Upper lobe of right lung (tissue), 1 donor: ENCODE data around the gene STX18. TPM values are rescaled to one million over a fixed set of nuclear protein-coding genes. Genes with fewer than 3 reads are reported as not detected.
"Not testable (repeated sequence)": the region's sequence is repeated elsewhere in the genome, so short reads cannot be mapped to it uniquely, and the experiment has no call there.

Experiments
- ATAC-seq: fragments of 200-7000 bp; cut with Tn5 transposase; one replicate; pipeline ENCODE4 v1.9.1; 2020; ENCODE audit warnings: mild to moderate bottlenecking, moderate library complexity
- DNase-seq: peaks from one replicate; pipeline ENCODE4 v3.0.0-alpha.2; 2020
- H3K27ac ChIP-seq: fragments of 200-600 bp; one replicate; pipeline ENCODE4 v1.8.0; 2022
- H3K27me3 ChIP-seq: fragments of 200-600 bp; one replicate; pipeline ENCODE4 v1.8.0; 2022; ENCODE audit warnings: mild to moderate bottlenecking
- H3K36me3 ChIP-seq: fragments of 200-600 bp; one replicate; pipeline ENCODE4 v1.8.0; 2022
- H3K4me1 ChIP-seq: fragments of 200-600 bp; one replicate; pipeline ENCODE4 v1.8.0; 2022
- H3K4me3 ChIP-seq: fragments of 200-600 bp; one replicate; pipeline ENCODE4 v1.8.0; 2022; ENCODE audit warnings: mild to moderate bottlenecking
- H3K9me3 ChIP-seq: fragments of 200-600 bp; one replicate; pipeline ENCODE4 v1.8.0; 2022
- CTCF ChIP-seq: fragments of 200-600 bp; IDR thresholded peaks from one replicate; pipeline ENCODE4 v1.8.0; 2022; ENCODE audit warnings: antibody characterized with exemption
- intact Hi-C: fragments of 100-400 bp; cut with DNase I; formaldehyde crosslinking; loops from one replicate; pipeline ENCODE4 v1.11.0; 2022
- total RNA-seq: library from RNA; stranded (reverse); fragmentation: NEBNext Ultra II Directional; extraction: Animal tissue kit (Norgen Biotek cat#: 25700); gene quantifications from one replicate; pipeline ENCODE4 v1.2.1, GENCODE V29; 2021
- donor health status: DM: no; HTN: yes; CAD: no; lungs with severe emphysema.

The STX18 gene
- total RNA-seq, 1 donor from 2014 or later: 22.1 TPM

DNA sequence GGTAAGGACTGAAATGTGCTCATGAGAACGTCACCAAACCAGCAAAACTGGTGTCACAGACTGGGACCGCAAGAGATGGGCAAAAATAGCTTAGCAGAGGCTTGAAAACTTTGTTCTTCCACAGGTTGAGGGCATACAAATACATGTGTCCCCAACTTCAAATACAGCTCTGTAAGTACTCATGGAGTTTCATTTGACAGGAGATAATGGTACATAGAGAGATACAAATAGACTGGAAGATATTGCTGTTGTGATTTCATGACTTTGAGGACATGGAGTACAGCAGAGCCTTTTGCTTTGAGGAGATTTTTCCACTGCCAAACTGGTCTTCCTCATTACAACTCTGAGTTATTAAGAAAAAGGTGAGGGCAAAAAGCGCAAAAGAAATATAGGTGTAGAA is 70.7 kb downstream of the STX18 start:
- no peaks in the 10 kb centered on the region for H3K27me3 ChIP-seq
- DNase-seq (no peak), ATAC-seq (no peak)
- TF ChIP-seq CTCF: no peak
- intact Hi-C loops: no loop called here
- H3K4me1 ChIP-seq: peaks cover 5% of the 10 kb centered on the region
- H3K9me3 ChIP-seq: no peaks in the 10 kb centered on the region
- no peak overlapping the region for H3K27ac ChIP-seq
- no peak overlapping the region for H3K4me3 ChIP-seq
- peaks cover 32% of the 10 kb centered on the region for H3K36me3 ChIP-seq

DNA sequence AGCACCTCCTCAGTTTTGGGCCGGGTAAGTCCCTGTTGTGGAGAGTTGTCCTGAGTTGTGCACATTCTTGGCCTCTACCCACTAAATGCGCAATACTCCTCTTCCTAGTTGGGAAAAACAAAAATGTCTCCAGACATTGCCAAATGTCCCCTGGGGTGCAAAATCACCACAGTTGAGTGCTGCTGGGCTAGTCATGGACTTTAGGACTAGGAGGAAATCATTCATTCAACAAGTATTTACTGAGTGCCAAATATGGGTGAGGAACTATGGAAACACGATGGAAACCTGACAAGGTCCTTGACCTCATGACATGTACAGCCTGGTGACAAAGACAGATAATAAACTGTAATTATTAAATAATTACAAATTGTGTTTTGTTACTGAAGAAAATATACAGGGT is 71.6 kb downstream of the STX18 start:
- peaks cover 41% of the 10 kb centered on the region for H3K36me3 ChIP-seq
- H3K27ac ChIP-seq: no peak overlapping the region
- no peaks in the 10 kb centered on the region for H3K9me3 ChIP-seq
- H3K27me3 ChIP-seq: no peaks in the 10 kb centered on the region
- no peak for TF ChIP-seq CTCF
- H3K4me1 ChIP-seq: peaks cover 5% of the 10 kb centered on the region
- no peak overlapping the region for H3K4me3 ChIP-seq
- intact Hi-C loops: no loop called here
- DNase-seq (no peak), ATAC-seq (no peak)

- ATAC-seq, H3K27me3 ChIP-seq, H3K27ac ChIP-seq, H3K4me3 ChIP-seq, intact Hi-C loops, H3K9me3 ChIP-seq, H3K4me1 ChIP-seq, DNase-seq: not testable (repeated sequence)
- H3K36me3 ChIP-seq: peaks cover 34% of the 10 kb centered on the region
Measured at GRCh38 chr4:4465238-4465637, 76.6 kb downstream of the STX18 start.

DNA sequence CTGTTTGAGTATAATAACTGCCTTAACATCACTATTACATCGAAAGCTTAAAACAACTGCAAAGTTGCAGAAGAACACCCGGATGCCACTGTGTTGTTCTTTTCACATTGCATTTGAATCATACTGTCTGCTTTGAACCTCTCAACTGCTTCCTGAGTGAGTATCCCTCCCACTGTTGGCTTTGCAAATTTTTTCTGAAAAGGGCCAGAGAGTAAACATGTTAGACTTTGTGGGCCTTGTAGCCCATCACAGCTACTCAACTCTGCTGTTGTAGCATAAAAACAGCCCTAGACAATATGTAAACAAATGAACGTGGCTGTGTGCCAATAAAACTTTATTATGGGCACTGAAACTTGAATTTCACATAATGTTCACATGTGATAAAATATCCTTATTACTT is 78.9 kb downstream of the STX18 start:
- H3K36me3 ChIP-seq: peaks cover 24% of the 10 kb centered on the region
- no peak for TF ChIP-seq CTCF

GRCh38 chr4:4461850-4462249 is 80.0 kb downstream of the STX18 start:
- ATAC-seq (peak; percentile 77), DNase-seq (peak; percentile 67)
- Histone ChIP-seq H3K4me3 (no peak overlapping the region), H3K27me3 (no peaks in the 10 kb centered on the region), H3K9me3 (no peaks in the 10 kb centered on the region), H3K36me3 (peaks cover 35% of the 10 kb centered on the region), H3K4me1 (no peaks in the 10 kb centered on the region), H3K27ac (no peak overlapping the region)
- intact Hi-C loops: no loop called here
- TF ChIP-seq CTCF: no peak

More for the DNA sequence above, 78.9 kb downstream of the STX18 start:
- Histone ChIP-seq H3K4me3 (no peak overlapping the region), H3K4me1 (no peaks in the 10 kb centered on the region), H3K27me3 (no peaks in the 10 kb centered on the region), H3K9me3 (no peaks in the 10 kb centered on the region), H3K27ac (no peak overlapping the region)
- intact Hi-C loops: no loop called here
- ATAC-seq: no peak
- no peak for DNase-seq

GRCh38 chr4:4461178-4461577 is 80.7 kb downstream of the STX18 start:
- Histone ChIP-seq H3K27ac (no peak overlapping the region), H3K4me3 (no peak overlapping the region), H3K36me3 (peaks cover 41% of the 10 kb centered on the region), H3K9me3 (no peaks in the 10 kb centered on the region), H3K27me3 (no peaks in the 10 kb centered on the region), H3K4me1 (no peaks in the 10 kb centered on the region)
- DNase-seq (no peak), ATAC-seq (no peak)
- TF ChIP-seq CTCF: no peak
- intact Hi-C loops: no loop called here
